Tibial artery (tissue), 4 donors: ENCODE data around the gene OSCP1.

Experiments
- DNase-seq, 2 donors: peaks; one replicate each; pipeline ENCODE4 v3.0.0-alpha.2; 2019
- H3K27ac ChIP-seq, 2 donors: fragments of 200-600 bp; sonication (generic) in 1 of 2; 1 replicate in 1 of 2; 2 replicates in 1 of 2; pipeline ENCODE4 v1.5.1; 2018 to 2019; ENCODE audit warnings: mild to moderate bottlenecking in 1 of 2
- H3K27me3 ChIP-seq, 2 donors: fragments of 200-600 bp; sonication (generic) in 1 of 2; one replicate each; pipeline versions ENCODE4 v1.5.1 to v1.6.0; 2016 to 2019
- H3K36me3 ChIP-seq, 3 donors: fragments of 200-600 bp; sonication (generic) in 2 of 3; one replicate each; pipeline ENCODE4 v1.5.1; 2016 to 2019; ENCODE audit warnings: mild to moderate bottlenecking in 2 of 3
- H3K4me1 ChIP-seq, 4 donors: fragments of 200-600 bp; sonication (generic) in 2 of 4; 1 replicate in 3 of 4; 2 replicates in 1 of 4; pipeline ENCODE4 v1.5.1; 2016 to 2019
- H3K4me3 ChIP-seq, 2 donors: fragments of 200-600 bp; sonication (generic) in 1 of 2; 1 replicate in 1 of 2; 2 replicates in 1 of 2; pipeline ENCODE4 v1.5.1; 2018 to 2019; ENCODE audit warnings: mild to moderate bottlenecking in 2 of 2
- H3K9me3 ChIP-seq, 3 donors: fragments of 200-600 bp; sonication (generic) in 1 of 3; one replicate each; pipeline ENCODE4 v1.5.1; 2016 to 2019
- intact Hi-C: fragments of 100-400 bp; cut with DNase I; formaldehyde crosslinking; loops from one replicate; pipeline ENCODE4 v1.15.0; 2023; ENCODE audit warnings: low total_unique reads
- TF ChIP-seq, protein P1 (sequence below), 2 experiments: fragments of 200-600 bp in 1 of 2; fragments of 450-650 bp in 1 of 2; IDR thresholded peaks; one replicate each; pipeline ENCODE4 v1.5.1; 2017 to 2019; ENCODE audit warnings: antibody characterized with exemption in 2 of 2, mild to moderate bottlenecking in 1 of 2, moderate library complexity in 1 of 2

OSCP1 gene

DNA sequence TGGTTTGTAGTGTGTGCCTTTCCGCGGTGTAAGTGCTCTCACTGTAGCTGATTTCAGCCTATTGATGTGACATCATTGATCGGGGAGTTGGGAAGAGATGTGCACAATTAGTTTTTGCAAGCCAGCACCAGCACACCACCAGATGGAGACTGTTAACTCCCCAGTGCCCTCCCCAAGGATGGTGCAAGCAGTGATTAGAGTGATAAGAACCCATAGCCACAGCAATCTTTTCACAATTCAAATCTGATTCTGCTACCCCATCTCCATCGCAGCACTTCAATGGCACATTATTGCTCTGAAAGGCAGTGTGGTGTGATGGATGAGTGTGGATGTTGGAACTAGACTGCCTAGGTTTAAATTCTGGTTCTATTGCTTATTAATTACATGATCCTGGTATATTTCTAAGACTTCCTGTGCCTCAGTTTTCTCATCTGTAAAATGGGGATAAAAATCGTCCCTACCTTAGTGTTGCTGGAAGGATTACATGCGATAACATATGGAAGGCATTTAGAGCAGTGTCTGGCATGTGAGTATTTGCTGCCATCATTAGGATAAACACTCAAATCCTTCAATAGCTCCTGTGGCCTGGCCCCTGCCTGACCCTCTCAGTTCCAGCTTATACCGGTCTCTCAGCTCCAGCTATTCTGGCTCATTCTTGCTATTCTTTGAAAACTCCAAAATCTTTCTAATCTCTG lies 25.8 kb upstream of the OSCP1 start:
- Histone ChIP-seq H3K9me3 (no peaks in the 10 kb centered on the region), H3K27me3 (peaks cover 0 to 29% of the 10 kb centered on the region in 2 donors), H3K36me3 (no peaks in the 10 kb centered on the region), H3K27ac (no peak overlapping the region), H3K4me3 (no peak overlapping the region), H3K4me1 (no peaks in the 10 kb centered on the region)
- no peak for DNase-seq
- intact Hi-C loops = no loop called here
- TF ChIP-seq, protein P1, sequence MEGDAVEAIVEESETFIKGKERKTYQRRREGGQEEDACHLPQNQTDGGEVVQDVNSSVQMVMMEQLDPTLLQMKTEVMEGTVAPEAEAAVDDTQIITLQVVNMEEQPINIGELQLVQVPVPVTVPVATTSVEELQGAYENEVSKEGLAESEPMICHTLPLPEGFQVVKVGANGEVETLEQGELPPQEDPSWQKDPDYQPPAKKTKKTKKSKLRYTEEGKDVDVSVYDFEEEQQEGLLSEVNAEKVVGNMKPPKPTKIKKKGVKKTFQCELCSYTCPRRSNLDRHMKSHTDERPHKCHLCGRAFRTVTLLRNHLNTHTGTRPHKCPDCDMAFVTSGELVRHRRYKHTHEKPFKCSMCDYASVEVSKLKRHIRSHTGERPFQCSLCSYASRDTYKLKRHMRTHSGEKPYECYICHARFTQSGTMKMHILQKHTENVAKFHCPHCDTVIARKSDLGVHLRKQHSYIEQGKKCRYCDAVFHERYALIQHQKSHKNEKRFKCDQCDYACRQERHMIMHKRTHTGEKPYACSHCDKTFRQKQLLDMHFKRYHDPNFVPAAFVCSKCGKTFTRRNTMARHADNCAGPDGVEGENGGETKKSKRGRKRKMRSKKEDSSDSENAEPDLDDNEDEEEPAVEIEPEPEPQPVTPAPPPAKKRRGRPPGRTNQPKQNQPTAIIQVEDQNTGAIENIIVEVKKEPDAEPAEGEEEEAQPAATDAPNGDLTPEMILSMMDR (IDR thresholded peaks at IDR 0.05) = no peak

DNA sequence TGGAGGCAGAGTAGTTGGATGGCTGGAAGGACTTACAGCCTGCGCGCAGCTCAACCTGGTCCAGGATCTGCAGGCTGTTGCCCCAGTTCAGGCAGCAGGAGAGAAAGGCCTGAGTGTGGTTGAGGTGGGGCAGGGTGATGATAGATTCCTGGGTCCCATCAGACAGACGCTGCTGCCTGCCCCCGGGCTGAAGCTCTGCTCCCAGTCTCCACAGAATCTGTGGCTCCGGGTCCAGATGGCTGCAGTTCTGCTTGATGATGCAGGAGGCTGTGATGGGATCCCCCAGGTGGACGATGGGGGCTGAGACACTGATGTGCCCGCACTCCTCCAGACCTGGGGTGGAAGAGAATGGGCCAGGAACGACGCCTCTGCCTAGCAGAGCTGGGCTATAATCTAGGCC lies 25.1 kb upstream of the OSCP1 start:
- H3K9me3 ChIP-seq = no peaks in the 10 kb centered on the region
- no peak overlapping the region for H3K27ac ChIP-seq
- TF ChIP-seq, protein P1 (IDR thresholded peaks at IDR 0.05) = no peak
- H3K4me3 ChIP-seq = no peak overlapping the region
- no peaks in the 10 kb centered on the region for H3K4me1 ChIP-seq
- peaks cover 0 to 23% of the 10 kb centered on the region in 2 donors for H3K27me3 ChIP-seq
- intact Hi-C loops = no loop called here
- DNase-seq = no peak
- H3K36me3 ChIP-seq = no peaks in the 10 kb centered on the region

DNA sequence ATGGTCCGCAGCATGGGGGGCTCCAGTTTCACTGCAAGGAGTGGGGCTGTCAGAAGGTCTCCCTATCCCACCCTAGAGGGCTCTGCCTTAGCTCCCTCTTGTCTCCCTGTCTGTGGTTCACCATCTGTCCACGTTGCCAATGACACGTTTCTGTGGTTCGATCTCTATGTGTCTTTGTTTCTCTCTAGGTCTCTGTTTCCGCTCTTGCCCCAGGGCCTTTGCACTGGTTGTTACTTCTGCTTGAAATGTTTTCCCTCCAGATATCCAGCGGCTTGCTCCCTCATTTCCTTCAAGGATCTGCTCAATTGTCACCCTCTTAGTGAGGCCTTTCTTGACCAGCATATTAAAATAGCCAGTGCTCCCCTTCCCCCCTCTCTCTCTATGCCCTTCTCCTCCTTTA lies 22.4 kb upstream of the OSCP1 start:
- TF ChIP-seq, protein P1 (IDR thresholded peaks at IDR 0.05) = no peak
- Histone ChIP-seq H3K4me1 (no peaks in the 10 kb centered on the region), H3K4me3 (no peak overlapping the region), H3K36me3 (no peaks in the 10 kb centered on the region), H3K27me3 (peaks cover 0 to 11% of the 10 kb centered on the region in 2 donors), H3K9me3 (no peaks in the 10 kb centered on the region), H3K27ac (no peak overlapping the region)
- no peak for DNase-seq
- intact Hi-C loops = no loop called here

DNA sequence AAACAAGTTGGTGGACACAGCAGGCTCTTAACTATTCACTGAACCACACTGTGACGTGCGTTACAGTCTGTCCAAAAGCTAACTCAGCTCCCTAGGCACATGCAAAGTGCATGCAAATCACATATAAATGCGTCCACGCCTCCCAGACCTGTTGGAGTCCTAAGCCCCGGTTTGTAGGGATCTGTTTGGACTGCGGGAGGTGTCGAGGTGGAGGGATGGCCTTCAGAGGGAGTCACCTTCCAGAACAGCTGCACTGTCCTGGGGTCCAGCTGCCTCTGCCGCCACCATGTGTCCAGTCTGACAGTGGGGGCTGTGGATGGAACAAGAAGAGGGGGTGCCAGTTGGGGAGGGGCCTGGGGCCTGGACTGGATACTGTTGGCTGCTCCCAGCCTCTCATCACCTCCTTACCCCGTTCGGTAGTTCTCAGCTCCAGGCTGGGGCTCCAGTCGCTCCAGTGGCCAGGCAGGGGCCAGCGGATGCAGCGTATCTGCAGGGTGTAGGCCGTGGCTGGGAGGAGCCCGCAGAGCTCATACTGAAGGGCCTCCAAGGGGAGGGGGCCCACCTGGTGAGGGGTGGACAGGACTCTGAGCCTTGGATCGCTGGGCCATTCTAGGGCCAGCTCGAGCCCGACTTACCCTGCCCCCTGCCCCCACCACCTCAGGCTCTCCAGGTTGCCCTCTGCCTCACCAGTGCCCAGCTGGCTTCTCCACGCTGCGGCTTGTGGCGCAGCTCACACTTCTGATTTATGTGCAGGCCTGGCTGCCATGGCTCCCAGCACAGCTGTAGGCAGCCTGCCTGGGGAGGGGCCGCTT lies 21.8 kb upstream of the OSCP1 start:
- Histone ChIP-seq H3K9me3 (no peaks in the 10 kb centered on the region), H3K27me3 (peaks cover 0 to 7% of the 10 kb centered on the region in 2 donors), H3K27ac (no peak overlapping the region), H3K4me1 (no peaks in the 10 kb centered on the region), H3K4me3 (no peak overlapping the region), H3K36me3 (no peaks in the 10 kb centered on the region)
- DNase-seq = no peak
- intact Hi-C loops = no loop called here
- TF ChIP-seq, protein P1 (IDR thresholded peaks at IDR 0.05) = no peak

DNA sequence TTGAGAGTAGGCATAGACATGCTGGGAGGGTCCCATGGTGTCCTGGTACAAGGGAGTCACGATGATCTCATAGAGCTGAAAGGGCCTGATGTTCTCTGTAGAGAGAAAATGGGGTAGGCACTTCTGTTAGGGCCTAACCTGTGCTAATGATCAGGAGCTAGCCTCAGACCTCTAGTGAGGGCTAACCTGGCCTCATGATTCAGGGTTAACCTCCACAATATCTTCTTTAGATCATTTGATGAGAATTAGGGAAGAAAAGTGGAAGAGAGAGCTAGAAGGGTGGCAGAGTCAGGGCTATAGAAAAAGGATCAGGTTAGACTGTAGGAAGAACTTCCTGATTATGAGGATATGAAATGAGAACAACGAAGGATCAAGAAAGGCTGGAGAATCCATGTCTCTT lies 18.9 kb upstream of the OSCP1 start:
- H3K27me3 ChIP-seq = no peaks in the 10 kb centered on the region
- intact Hi-C loops = no loop called here
- DNase-seq = no peak
- H3K4me1 ChIP-seq = peaks cover 0 to 5% (median 0%) of the 10 kb centered on the region in 4 donors
- H3K36me3 ChIP-seq = no peaks in the 10 kb centered on the region
- H3K4me3 ChIP-seq = no peak overlapping the region
- no peak overlapping the region for H3K27ac ChIP-seq
- H3K9me3 ChIP-seq = no peaks in the 10 kb centered on the region
- TF ChIP-seq, protein P1 (IDR thresholded peaks at IDR 0.05) = no peak
